GM23248 (cell line): ENCODE results near the gene NR1D2. TPM values are rescaled to one million over a fixed set of nuclear protein-coding genes. Genes with fewer than 3 reads are reported as not detected.

Experiments used
- DNase-seq: peaks from one replicate; pipeline ENCODE4 v3.0.0-alpha.2; 2015
- H2AFZ ChIP-seq: fragments of 200-600 bp; sonication (generic); 2 replicates; pipeline ENCODE4 v1.6.1; 2016; ENCODE audit warnings: antibody characterized with exemption
- H3F3A ChIP-seq: fragments of 200-600 bp; sonication (generic); 2 replicates; pipeline ENCODE4 v1.6.1; 2016; ENCODE audit warnings: mild to moderate bottlenecking, antibody characterized with exemption, mixed run types; ENCODE audit not compliant: insufficient read depth
- H3K27ac ChIP-seq: fragments of 200-600 bp; sonication (generic); 2 replicates; pipeline ENCODE4 v1.5.1; 2016; ENCODE audit warnings: mild to moderate bottlenecking
- H3K27me3 ChIP-seq: fragments of 200-600 bp; sonication (generic); replicated peaks from 2 replicates; pipeline ENCODE4 v1.6.1; 2016; ENCODE audit warnings: mild to moderate bottlenecking; ENCODE audit not compliant: insufficient read depth
- H3K36me3 ChIP-seq: fragments of 200-600 bp; sonication (generic); 2 replicates; pipeline ENCODE4 v1.6.1; 2016; ENCODE audit warnings: low read depth, mild to moderate bottlenecking
- H3K4me1 ChIP-seq: fragments of 200-600 bp; sonication (generic); 2 replicates; pipeline ENCODE4 v1.6.1; 2016; ENCODE audit warnings: mild to moderate bottlenecking; ENCODE audit not compliant: insufficient read depth
- H3K4me2 ChIP-seq: fragments of 200-600 bp; sonication (generic); one replicate; pipeline ENCODE4 v1.6.1; 2016; ENCODE audit warnings: mild to moderate bottlenecking; ENCODE audit not compliant: unreplicated experiment
- H3K4me3 ChIP-seq: fragments of 200-600 bp; sonication (generic); 2 replicates; pipeline ENCODE4 v1.5.1; 2016; ENCODE audit warnings: mild to moderate bottlenecking
- H3K79me2 ChIP-seq: fragments of 200-600 bp; sonication (generic); 2 replicates; pipeline ENCODE4 v1.6.1; 2016; ENCODE audit warnings: mild to moderate bottlenecking; ENCODE audit not compliant: insufficient read depth
- H3K9ac ChIP-seq: fragments of 200-600 bp; sonication (generic); 2 replicates; pipeline ENCODE4 v1.6.1; 2016; ENCODE audit warnings: mild to moderate bottlenecking
- H3K9me2 ChIP-seq: fragments of 200-600 bp; sonication (generic); 2 replicates; pipeline ENCODE4 v1.6.1; 2016; ENCODE audit warnings: mixed run types, mild to moderate bottlenecking, moderate library complexity; ENCODE audit not compliant: insufficient read depth
- H3K9me3 ChIP-seq: fragments of 200-600 bp; sonication (generic); one replicate; pipeline ENCODE4 v1.6.1; 2017; ENCODE audit warnings: low read depth
- H4K20me1 ChIP-seq: fragments of 200-600 bp; sonication (generic); 2 replicates; pipeline ENCODE4 v1.6.0; 2016; ENCODE audit not compliant: insufficient read depth
- EZH2 ChIP-seq: fragments of 200-600 bp; sonication (generic); IDR thresholded peaks from 2 replicates; pipeline ENCODE4 v1.6.1; 2018; ENCODE audit warnings: antibody characterized with exemption, mild to moderate bottlenecking; ENCODE audit not compliant: insufficient read depth, poor library complexity, severe bottlenecking
- EZH2phosphoT487 ChIP-seq: fragments of 200-600 bp; sonication (generic); IDR thresholded peaks from 2 replicates; pipeline ENCODE4 v1.6.1; 2018; ENCODE audit warnings: antibody characterized with exemption, moderate library complexity, mild to moderate bottlenecking, low read depth; ENCODE audit not compliant: insufficient read depth
- WGBS, 2 experiments: methylation state at CpG; one replicate each; pipeline ENCODE4 v1.1.6; 2015 to 2017; ENCODE audit warnings: low lambda C conversion rate in 2 of 2, low coverage in 1 of 2; ENCODE audit errors: missing lambda C conversion rate in 2 of 2; 5-methylcytosine and 5-hydroxymethylcytosine counted together
- in situ Hi-C: fragments of 300-500 bp; cut with MboI; formaldehyde crosslinking; loops from 2 replicates; pipeline ENCODE4 v1.15.0; 2020
- polyA plus RNA-seq: library from polyadenylated mRNA; unstranded; fragments of >200 nt; fragmentation: Nextera tagmentation; extraction: Ambion mirVana; gene quantifications from 2 replicates; pipeline ENCODE4 v1.2.1, GENCODE V29; 2016
- total RNA-seq: library from RNA; depleted of rRNA; stranded (reverse); fragments of >200 nt; shearing (Covaris generic); gene quantifications from 2 replicates; pipeline ENCODE4 v1.2.3, GENCODE V29; 2014

NR1D2 gene
- total and polyA plus RNA-seq, 2 experiments from 2014 or later, result 7.8 to 13.0 TPM

- Histone ChIP-seq H3K79me2 (peaks cover 89% of the 10 kb centered on the region), H3K4me3 (no peak overlapping the region), H3K4me1 (peaks cover 10% of the 10 kb centered on the region), H3F3A (peaks cover 11% of the 10 kb centered on the region; the same call in 1 of the 2 replicates), H3K36me3 (peaks cover 13% of the 10 kb centered on the region; the same call in 1 of the 2 replicates), H3K9ac (no peak overlapping the region), H4K20me1 (peaks cover 36% of the 10 kb centered on the region), H2AFZ (no peak overlapping the region), H3K27ac (no peak overlapping the region), H3K4me2 (no peak overlapping the region), H3K9me3 (no peaks in the 10 kb centered on the region), H3K9me2 (no peaks in the 10 kb centered on the region), H3K27me3 (no peaks in the 10 kb centered on the region)
- in situ Hi-C loops, result no loop called here
- 99% methylated on average over 5 of the region's 5 CpGs for WGBS, 2 experiments
- TF ChIP-seq EZH2 (no peak), EZH2phosphoT487 (no peak)
- no peak for DNase-seq
Measured at GRCh38 chr3:23954144-23954543, 9.1 kb downstream of the NR1D2 start.

- TF ChIP-seq EZH2phosphoT487 (no peak), EZH2 (no peak)
- Histone ChIP-seq H3K9me2 (no peaks in the 10 kb centered on the region), H3K27ac (no peak overlapping the region), H3K4me3 (no peak overlapping the region), H3K79me2 (peaks cover 64% of the 10 kb centered on the region), H4K20me1 (peaks cover 23% of the 10 kb centered on the region), H3K9ac (no peak overlapping the region), H3K4me2 (no peak overlapping the region), H2AFZ (no peak overlapping the region), H3K9me3 (no peaks in the 10 kb centered on the region), H3F3A (peaks cover 18% of the 10 kb centered on the region), H3K27me3 (no peaks in the 10 kb centered on the region), H3K36me3 (peaks cover 16% of the 10 kb centered on the region; the same call in 1 of the 2 replicates), H3K4me1 (peaks cover 15% of the 10 kb centered on the region)
- 85 to 88% methylated on average over 3 of the region's 3 CpGs for WGBS, 2 experiments
- no peak for DNase-seq
- in situ Hi-C loops, result no loop called here
Measured at GRCh38 chr3:23956701-23957100, 11.6 kb downstream of the NR1D2 start.

- Histone ChIP-seq H3K4me1 (peaks cover 27% of the 10 kb centered on the region), H3K9ac (peak overlapping the region; percentile 40), H3K4me3 (no peak overlapping the region), H4K20me1 (peaks cover 16% of the 10 kb centered on the region), H3K4me2 (peak overlapping the region; percentile 59), H3F3A (peaks cover 31% of the 10 kb centered on the region), H3K9me3 (no peaks in the 10 kb centered on the region), H3K27ac (peak overlapping the region; percentile 79), H3K9me2 (no peaks in the 10 kb centered on the region), H3K79me2 (peaks cover 40% of the 10 kb centered on the region), H3K27me3 (no peaks in the 10 kb centered on the region), H3K36me3 (peaks cover 25% of the 10 kb centered on the region), H2AFZ (no peak overlapping the region)
- DNase-seq, result peak; percentile 89
- 25 to 27% methylated on average over 6 to 7 of the region's 7 CpGs for WGBS, 2 experiments
- TF ChIP-seq EZH2phosphoT487 (no peak), EZH2 (no peak)
- in situ Hi-C loops, result no loop called here
Measured at GRCh38 chr3:23959135-23959900, 14.2 kb downstream of the NR1D2 start.

- H3K9me3 ChIP-seq, result no peaks in the 10 kb centered on the region
- H3K4me1 ChIP-seq, result peaks cover 27% of the 10 kb centered on the region
- H3K36me3 ChIP-seq, result peaks cover 23% of the 10 kb centered on the region
- no peak overlapping the region for H3K4me2 ChIP-seq
- H4K20me1 ChIP-seq, result peaks cover 8% of the 10 kb centered on the region; the same call in 1 of the 2 replicates
- H3K27me3 ChIP-seq, result no peaks in the 10 kb centered on the region
- H3K4me3 ChIP-seq, result no peak overlapping the region
- DNase-seq, result no peak
- H3K9me2 ChIP-seq, result no peaks in the 10 kb centered on the region
- no peak overlapping the region for H3K9ac ChIP-seq
- no peak overlapping the region for H2AFZ ChIP-seq
- TF ChIP-seq EZH2 (no peak), EZH2phosphoT487 (no peak)
- in situ Hi-C loops, result no loop called here
- H3F3A ChIP-seq, result peaks cover 37% of the 10 kb centered on the region
- H3K79me2 ChIP-seq, result peaks cover 34% of the 10 kb centered on the region
- WGBS, 2 experiments, result 88 to 89% methylated on average over 1 of the region's 1 CpG
- H3K27ac ChIP-seq, result no peak overlapping the region
Measured at GRCh38 chr3:23960649-23961048, 15.6 kb downstream of the NR1D2 start.
